ENCODE results near the gene AK6. TPM values are rescaled to one million over a fixed set of nuclear protein-coding genes. Genes with fewer than 3 reads are reported as not detected.
"Not testable (repeated sequence)": the region's sequence is repeated elsewhere in the genome, so short reads cannot be mapped to it uniquely, and the experiment has no call there.

Gene AK6
- total RNA-seq, 1 donor: 19.9 TPM

GRCh38 chr5:69335341-69335935 is 33.9 kb downstream of the AK6 start:
- Histone ChIP-seq H3K4me3 (ENCODE audit: insufficient read depth, low read length) (no peak overlapping the region), H3K4me2 (ENCODE audit: insufficient read depth, low read length) (no peak overlapping the region), H3K27me3 (ENCODE audit: insufficient read depth, low read length) (no peaks in the 10 kb centered on the region), H3K27ac (ENCODE audit: low read depth, low read length) (no peak overlapping the region), H3K9me3 (ENCODE audit: low read depth, low read length) (no peaks in the 10 kb centered on the region), H4K20me1 (ENCODE audit: insufficient read depth, low read length) (no peaks in the 10 kb centered on the region), H3K79me2 (ENCODE audit: insufficient read depth, low read length) (no peaks in the 10 kb centered on the region), H3K4me1 (ENCODE audit: insufficient read depth, low read length) (peaks cover 8% of the 10 kb centered on the region), H3K36me3 (ENCODE audit: insufficient read depth, low read length) (no peaks in the 10 kb centered on the region), H2AFZ (ENCODE audit: low read length) (peak overlapping the region; percentile 42)
- no peak for TF ChIP-seq CTCF (IDR thresholded peaks at IDR 0.05; ENCODE audit: extremely low read depth, low read depth, low read length)
- DNase-seq (ENCODE audit: insufficient read length, low spot score, missing footprints): no peak

GRCh38 chr5:69334793-69335268 is 34.5 kb downstream of the AK6 start:
- peaks cover 8% of the 10 kb centered on the region for H3K4me1 ChIP-seq (ENCODE audit: insufficient read depth, low read length)
- H3K36me3 ChIP-seq (ENCODE audit: insufficient read depth, low read length): no peaks in the 10 kb centered on the region
- no peaks in the 10 kb centered on the region for H3K9me3 ChIP-seq (ENCODE audit: low read depth, low read length)
- H3K27me3 ChIP-seq (ENCODE audit: insufficient read depth, low read length): no peaks in the 10 kb centered on the region
- no peaks in the 10 kb centered on the region for H4K20me1 ChIP-seq (ENCODE audit: insufficient read depth, low read length)
- no peak overlapping the region for H3K27ac ChIP-seq (ENCODE audit: low read depth, low read length)
- peak; percentile 76 for TF ChIP-seq CTCF (IDR thresholded peaks at IDR 0.05; ENCODE audit: extremely low read depth, low read depth, low read length)
- peak; percentile 95 for DNase-seq (ENCODE audit: insufficient read length, low spot score, missing footprints)
- peak overlapping the region; percentile 18 for H3K4me3 ChIP-seq (ENCODE audit: insufficient read depth, low read length)
- peak overlapping the region; percentile 81 for H2AFZ ChIP-seq (ENCODE audit: low read length)
- peak overlapping the region; percentile 28 for H3K4me2 ChIP-seq (ENCODE audit: insufficient read depth, low read length)
- H3K79me2 ChIP-seq (ENCODE audit: insufficient read depth, low read length): no peaks in the 10 kb centered on the region

- H4K20me1 ChIP-seq (ENCODE audit: insufficient read depth, low read length); H2AFZ ChIP-seq (ENCODE audit: low read length); H3K9me3 ChIP-seq (ENCODE audit: low read depth, low read length); H3K79me2 ChIP-seq (ENCODE audit: insufficient read depth, low read length); H3K4me2 ChIP-seq (ENCODE audit: insufficient read depth, low read length); H3K27ac ChIP-seq (ENCODE audit: low read depth, low read length); H3K4me3 ChIP-seq (ENCODE audit: insufficient read depth, low read length); DNase-seq (ENCODE audit: insufficient read length, low spot score, missing footprints); H3K36me3 ChIP-seq (ENCODE audit: insufficient read depth, low read length); H3K27me3 ChIP-seq (ENCODE audit: insufficient read depth, low read length); H3K4me1 ChIP-seq (ENCODE audit: insufficient read depth, low read length): not testable (repeated sequence)
Observed at GRCh38 chr5:69333668-69334315, 35.5 kb downstream of the AK6 start.

DNA sequence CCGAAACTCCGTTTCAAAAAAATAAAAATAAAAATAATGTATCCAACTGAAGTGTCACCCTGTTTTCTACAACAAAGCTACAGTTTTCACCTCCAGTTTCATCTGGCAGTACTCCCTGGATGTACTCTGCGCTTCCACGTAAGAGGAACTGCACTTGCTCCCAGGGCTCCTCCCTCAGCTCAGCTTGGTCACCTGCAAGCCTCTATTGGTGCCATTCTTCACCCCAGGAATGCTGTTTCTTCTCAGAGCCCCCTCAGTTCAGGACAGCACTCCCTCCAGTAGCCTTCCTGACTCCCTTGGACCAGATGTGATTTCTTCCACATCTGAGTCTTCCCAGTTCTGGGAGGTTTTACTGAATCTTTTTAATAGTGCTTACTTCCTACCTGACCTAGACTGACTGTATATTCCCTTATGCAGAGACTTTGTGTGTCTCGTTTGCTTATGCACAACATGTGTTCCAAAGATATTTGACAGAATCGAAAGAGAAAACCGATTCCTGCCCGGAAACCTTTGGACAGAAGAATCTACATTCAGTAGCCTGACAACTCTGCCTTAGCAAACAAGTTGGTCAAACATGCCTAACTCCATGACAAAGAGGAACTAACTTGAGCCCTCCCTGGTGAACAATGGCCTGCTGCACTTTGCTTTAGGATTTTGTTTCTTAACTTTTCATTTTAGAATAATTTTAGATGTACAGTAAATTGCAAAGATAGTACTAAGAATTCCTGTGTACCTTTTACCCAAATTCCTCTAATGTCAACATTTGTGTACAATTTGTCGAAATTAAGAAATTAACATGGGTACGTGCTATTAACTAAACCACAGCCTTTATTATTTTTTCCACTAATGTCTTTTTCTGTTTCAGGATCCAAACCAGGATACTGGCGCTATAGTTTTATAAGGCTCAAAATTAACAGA is 37.5 kb downstream of the AK6 start:
- Histone ChIP-seq H3K27me3 (ENCODE audit: insufficient read depth, low read length) (no peaks in the 10 kb centered on the region), H3K27ac (ENCODE audit: low read depth, low read length) (no peak overlapping the region), H3K9me3 (ENCODE audit: low read depth, low read length) (no peaks in the 10 kb centered on the region), H4K20me1 (ENCODE audit: insufficient read depth, low read length) (no peaks in the 10 kb centered on the region), H2AFZ (ENCODE audit: low read length) (peak overlapping the region; percentile 97), H3K36me3 (ENCODE audit: insufficient read depth, low read length) (no peaks in the 10 kb centered on the region), H3K4me3 (ENCODE audit: insufficient read depth, low read length) (peak overlapping the region; percentile 79), H3K4me1 (ENCODE audit: insufficient read depth, low read length) (peaks cover 8% of the 10 kb centered on the region), H3K79me2 (ENCODE audit: insufficient read depth, low read length) (no peaks in the 10 kb centered on the region), H3K4me2 (ENCODE audit: insufficient read depth, low read length) (peak overlapping the region; percentile 87)
- no peak for DNase-seq (ENCODE audit: insufficient read length, low spot score, missing footprints)
- no peak for TF ChIP-seq CTCF (IDR thresholded peaks at IDR 0.05; ENCODE audit: extremely low read depth, low read depth, low read length)
